ENCODE results near the gene CNTNAP5. TPM values are rescaled to one million over a fixed set of nuclear protein-coding genes. Genes with fewer than 3 reads are reported as not detected.
A peak's percentile ranks its signal among the peaks of the same experiment; 100 is the strongest.

Gene CNTNAP5
- total and polyA plus RNA-seq, 8 donors = 0.03 to 0.29 (median 0.10) TPM; not detected in 4

- Histone ChIP-seq H3K27ac (no peak overlapping the region), H3K9me3 (no peaks in the 10 kb centered on the region), H3K4me3 (no peak overlapping the region), H3K36me3 (no peaks in the 10 kb centered on the region), H3K27me3 (peaks cover 0 to 4% of the 10 kb centered on the region in 2 donors), H3K4me1 (no peaks in the 10 kb centered on the region)
- TF ChIP-seq CTCF (IDR thresholded peaks at IDR 0.05) = no peak
- intact Hi-C loops (cut with DNase I) = no loop called here
- DNase-seq (no peak), ATAC-seq (no peak)
Observed at GRCh38 chr2:124708661-124709060, 683.6 kb downstream of the CNTNAP5 start.

- H3K36me3 ChIP-seq = no peaks in the 10 kb centered on the region
- TF ChIP-seq CTCF (IDR thresholded peaks at IDR 0.05) = no peak
- intact Hi-C loops (cut with DNase I) = no loop called here
- H3K4me1 ChIP-seq = no peaks in the 10 kb centered on the region
- ATAC-seq (peak; percentile 79), DNase-seq (peak in 1 of 4 donors; percentile 37)
- H3K27me3 ChIP-seq = peaks cover 0 to 4% of the 10 kb centered on the region in 2 donors
- H3K4me3 ChIP-seq = no peak overlapping the region
- no peak overlapping the region for H3K27ac ChIP-seq
- H3K9me3 ChIP-seq = no peaks in the 10 kb centered on the region
Observed at GRCh38 chr2:124713969-124714368, 688.9 kb downstream of the CNTNAP5 start.

DNA sequence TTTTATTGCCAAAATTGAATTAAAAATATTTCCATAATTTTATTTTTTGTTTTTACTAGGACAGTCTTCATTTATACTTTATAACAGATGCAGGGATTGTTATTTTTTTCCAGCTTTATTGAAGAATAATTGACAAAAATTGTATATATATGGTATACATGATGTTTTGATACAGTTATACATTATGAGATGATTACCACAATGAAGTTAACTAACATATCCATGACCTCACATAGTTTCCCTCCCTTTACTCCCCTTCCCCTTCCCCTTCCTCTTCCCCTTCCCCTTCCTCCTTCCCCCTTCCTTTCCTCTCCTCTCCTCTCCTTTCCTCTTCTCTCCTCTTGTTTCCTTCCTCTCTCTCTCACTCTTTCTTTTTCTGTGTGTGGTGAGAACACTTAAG is 700.1 kb downstream of the CNTNAP5 start:
- DNase-seq (no peak), ATAC-seq (no peak)
- no peak for TF ChIP-seq CTCF (IDR thresholded peaks at IDR 0.05)

GRCh38 chr2:124740636-124741035 is 715.5 kb downstream of the CNTNAP5 start:
- no peaks in the 10 kb centered on the region for H3K9me3 ChIP-seq
- TF ChIP-seq CTCF (IDR thresholded peaks at IDR 0.05) = no peak
- H3K4me1 ChIP-seq = no peaks in the 10 kb centered on the region
- H3K36me3 ChIP-seq = no peaks in the 10 kb centered on the region
- H3K27me3 ChIP-seq = no peaks in the 10 kb centered on the region
- DNase-seq (no peak), ATAC-seq (no peak)
- H3K27ac ChIP-seq = no peak overlapping the region
- intact Hi-C loops (cut with DNase I) = no loop called here
- H3K4me3 ChIP-seq = no peak overlapping the region

More for the DNA sequence above, 700.1 kb downstream of the CNTNAP5 start:
- no peaks in the 10 kb centered on the region for H3K36me3 ChIP-seq
- H3K9me3 ChIP-seq = no peaks in the 10 kb centered on the region
- no peaks in the 10 kb centered on the region for H3K4me1 ChIP-seq
- no peaks in the 10 kb centered on the region for H3K27me3 ChIP-seq
- intact Hi-C loops (cut with DNase I) = no loop called here
- no peak overlapping the region for H3K4me3 ChIP-seq
- H3K27ac ChIP-seq = no peak overlapping the region

DNA sequence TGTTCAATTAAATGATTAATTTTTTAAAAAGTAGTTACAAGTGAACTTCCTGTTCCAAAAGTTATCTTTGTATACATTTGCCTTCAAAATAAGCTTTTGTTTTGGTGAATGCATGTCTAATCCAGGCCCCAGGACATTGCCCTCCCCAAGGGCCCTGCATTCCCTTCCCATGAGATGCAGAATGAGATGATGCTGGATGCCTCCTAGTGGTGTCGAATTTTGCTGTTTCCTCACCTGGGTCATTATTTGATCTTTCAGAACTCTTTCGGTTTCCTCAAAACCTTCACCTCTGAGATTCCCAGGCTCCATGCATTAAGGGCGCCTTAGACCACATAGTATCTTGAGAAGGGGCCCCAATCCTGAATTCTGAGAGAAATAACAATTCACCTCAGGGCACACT is 728.8 kb downstream of the CNTNAP5 start:
- no peak for DNase-seq
- ATAC-seq = no peak
- Histone ChIP-seq H3K27me3 (no peaks in the 10 kb centered on the region), H3K27ac (no peak overlapping the region), H3K9me3 (no peaks in the 10 kb centered on the region), H3K4me3 (no peak overlapping the region), H3K4me1 (no peaks in the 10 kb centered on the region), H3K36me3 (no peaks in the 10 kb centered on the region)
- intact Hi-C loops (cut with DNase I) = no loop called here
- TF ChIP-seq CTCF (IDR thresholded peaks at IDR 0.05) = no peak

Data from left lung (tissue), 10 donors.